A673 (cell line): ENCODE results near the gene ANXA11.

Source experiments
- CTCF ChIP-seq: fragments of 300-800, 200-600 bp; sonication (generic); conservative IDR thresholded peaks from 2 replicates; pipeline ENCODE4 v1.5.1; 2017; ENCODE audit warnings: low read depth, mild to moderate bottlenecking, antibody characterized with exemption, low read length, moderate library complexity, mixed read lengths
- EZH2 ChIP-seq: fragments of 200-600 bp; sonication (generic); IDR thresholded peaks from 2 replicates; pipeline ENCODE4 v1.6.1; 2017; ENCODE audit warnings: borderline replicate concordance, low read depth, mild to moderate bottlenecking, mixed read lengths, antibody characterized with exemption, low read length; ENCODE audit not compliant: poor library complexity, severe bottlenecking

GRCh38 chr10:80148166-80148805 is 57.1 kb downstream of the ANXA11 start:
- TF ChIP-seq CTCF (no peak), EZH2 (no peak)
